PFSK-1 (cell line): ENCODE results near the gene CCDC70.

Experiments used
- POLR2AphosphoS5 ChIP-seq: IDR thresholded peaks from 2 replicates; pipeline ENCODE4 v1.6.1; 2012; ENCODE audit warnings: low read depth, mild to moderate bottlenecking, control low read depth, low read length, moderate library complexity
- TAF1 ChIP-seq: IDR thresholded peaks from 2 replicates; pipeline ENCODE4 v1.6.1; 2012; ENCODE audit warnings: low read length, control low read depth, borderline replicate concordance; ENCODE audit not compliant: insufficient read depth

GRCh38 chr13:51821606-51822005 lies 40.2 kb upstream of the CCDC70 start:
- no peak for TF ChIP-seq TAF1
- no peak for TF ChIP-seq POLR2AphosphoS5
